HFF-Myc (cell line): ENCODE data around the gene ID1.
"Not testable (repeated sequence)": the region's sequence is repeated elsewhere in the genome, so short reads cannot be mapped to it uniquely, and the experiment has no call there.

Experiments used
- DNase-seq: peaks from one replicate; pipeline ENCODE4 v3.0.0-alpha.2; 2011; ENCODE audit warnings: low read depth; ENCODE audit errors: extremely low read depth
- H3K4me3 ChIP-seq: replicated peaks from 2 replicates; pipeline ENCODE4 v1.5.1; 2011; ENCODE audit warnings: low read depth, mild to moderate bottlenecking, control low read depth, low read length
- CTCF ChIP-seq: IDR thresholded peaks from 2 replicates; pipeline ENCODE4 v1.5.1; 2012; ENCODE audit warnings: mild to moderate bottlenecking, low read depth, low read length, control low read depth; ENCODE audit errors: missing control alignments

The ID1 gene

GRCh38 chr20:31642837-31643236, 37.7 kb downstream of the ID1 start:
- DNase-seq, result no peak
- no peak for TF ChIP-seq CTCF
- no peak overlapping the region for H3K4me3 ChIP-seq

DNA sequence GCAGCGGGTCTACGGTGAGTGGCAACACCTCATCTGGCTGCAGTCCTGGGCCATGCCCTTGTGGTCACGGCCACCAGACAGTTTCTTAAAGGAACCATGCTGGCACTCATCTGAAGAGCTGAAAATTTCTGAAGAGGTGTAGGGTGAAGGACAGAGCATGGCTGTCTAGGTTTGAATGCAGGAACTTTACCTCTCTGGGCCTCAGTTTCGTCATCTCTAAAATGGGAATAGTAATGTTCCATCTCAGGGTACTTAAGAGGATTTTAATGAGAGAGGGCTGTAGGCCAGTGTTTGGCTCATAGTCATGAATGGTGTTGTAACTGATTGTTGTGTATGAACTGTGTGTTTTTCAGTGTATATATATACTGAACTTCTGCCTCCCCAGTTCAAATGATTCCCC, 38.4 kb downstream of the ID1 start:
- TF ChIP-seq CTCF, result no peak

DNA sequence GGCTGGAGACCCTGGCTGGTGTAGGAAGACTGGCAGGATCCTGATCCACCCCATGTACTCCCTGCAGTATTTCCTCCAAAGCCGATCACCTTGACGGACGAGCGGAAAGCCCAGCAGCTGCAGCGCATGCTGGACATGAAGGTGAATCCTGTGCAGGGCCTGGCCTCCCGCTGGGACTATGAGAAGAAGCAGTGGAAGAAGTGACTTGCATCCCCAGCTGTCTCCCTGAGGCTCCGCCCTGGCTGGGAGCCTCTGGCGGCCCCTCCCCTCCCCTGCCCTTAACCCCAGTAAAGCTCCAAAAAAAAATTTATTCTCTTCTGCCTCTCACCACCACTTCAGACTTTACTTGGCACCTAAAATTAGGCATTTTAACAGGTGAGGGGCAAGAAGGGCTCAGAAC, 39.6 kb downstream of the ID1 start:
- no peak overlapping the region for H3K4me3 ChIP-seq
- no peak for TF ChIP-seq CTCF
- no peak for DNase-seq

More for the DNA sequence above, 38.4 kb downstream of the ID1 start:
- no peak for DNase-seq
- no peak overlapping the region for H3K4me3 ChIP-seq

DNA sequence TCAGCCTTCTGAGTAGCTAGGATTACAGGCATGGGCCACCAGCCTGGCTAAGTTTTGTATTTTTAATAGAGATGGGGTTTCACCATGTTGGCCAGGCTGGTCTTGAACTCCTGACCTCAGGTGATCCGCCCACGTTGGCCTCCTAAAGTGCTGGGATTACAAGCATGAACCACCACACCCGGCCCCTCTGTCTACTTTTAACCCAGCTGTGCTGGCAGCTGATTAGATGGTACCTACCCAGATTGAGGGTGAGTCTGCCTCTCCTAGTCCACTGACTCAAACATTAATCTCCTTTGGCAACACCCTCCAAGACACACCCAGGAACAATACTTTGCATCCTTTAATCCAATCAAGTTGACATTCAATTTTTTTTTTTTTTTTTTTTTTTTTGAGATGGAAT, 43.0 kb downstream of the ID1 start:
- H3K4me3 ChIP-seq, DNase-seq: not testable (repeated sequence)

DNA sequence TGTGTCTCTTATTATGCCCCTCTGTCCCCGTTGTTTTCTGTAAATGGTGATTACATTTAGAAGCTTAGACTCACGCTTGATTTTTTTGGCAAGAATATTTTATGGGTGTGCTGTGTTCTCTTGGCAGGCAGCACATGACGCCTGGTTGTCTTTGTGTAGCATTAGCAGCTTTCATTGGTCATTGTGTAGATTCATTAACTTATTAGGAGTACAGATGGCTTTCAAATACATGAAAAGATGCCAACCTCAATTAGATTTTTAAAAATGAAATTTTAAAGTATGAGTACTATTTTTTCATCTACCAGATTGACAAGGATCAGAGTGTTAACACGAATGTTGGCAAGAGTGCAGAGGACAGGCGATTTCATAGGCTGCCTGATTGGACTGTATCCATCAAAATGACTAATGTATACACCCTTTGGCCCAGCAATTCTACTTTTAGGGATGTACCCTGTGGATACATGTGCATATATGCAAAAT, 47.9 kb downstream of the ID1 start:
- no peak overlapping the region for H3K4me3 ChIP-seq
- TF ChIP-seq CTCF, result no peak
- DNase-seq, result peak; percentile 35

DNA sequence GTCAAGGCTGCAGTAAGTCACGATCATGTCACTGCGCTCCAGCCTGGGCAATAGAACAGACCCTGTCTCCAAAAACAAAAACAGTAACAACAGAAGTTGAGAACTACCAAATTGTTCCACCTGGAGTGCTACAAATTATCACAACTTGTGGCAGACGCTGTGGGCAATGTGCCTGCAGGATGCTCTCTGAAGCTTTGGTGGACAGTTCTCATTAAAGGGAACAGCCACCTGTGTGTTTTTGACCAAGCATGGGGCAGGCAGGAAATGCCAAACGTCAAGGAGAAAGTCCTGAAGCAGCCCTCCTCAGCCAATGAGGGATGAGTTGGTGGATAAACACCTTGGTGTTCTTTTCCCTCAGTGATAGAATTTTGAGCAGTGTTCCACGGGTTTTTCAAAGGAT, 48.5 kb downstream of the ID1 start:
- no peak overlapping the region for H3K4me3 ChIP-seq
- TF ChIP-seq CTCF, result no peak
- no peak for DNase-seq

- H3K4me3 ChIP-seq, result no peak overlapping the region
- no peak for DNase-seq
Measured at GRCh38 chr20:31654534-31654933, 49.4 kb downstream of the ID1 start.

More at GRCh38 chr20:31654534-31654933, 49.4 kb downstream of the ID1 start:
- TF ChIP-seq CTCF, result no peak
